Dedifferentiated amniotic fluid mesenchymal stem cell (primary cell): Measurements from ENCODE around the gene NUDT21.
"Not testable (repeated sequence)": the region's sequence is repeated elsewhere in the genome, so short reads cannot be mapped to it uniquely, and the experiment has no call there.

Experiments used
- DNase-seq: peaks from one replicate; pipeline ENCODE4 v3.0.0-alpha.2; 2016; ENCODE audit errors: extremely low spot score

Gene NUDT21

DNA sequence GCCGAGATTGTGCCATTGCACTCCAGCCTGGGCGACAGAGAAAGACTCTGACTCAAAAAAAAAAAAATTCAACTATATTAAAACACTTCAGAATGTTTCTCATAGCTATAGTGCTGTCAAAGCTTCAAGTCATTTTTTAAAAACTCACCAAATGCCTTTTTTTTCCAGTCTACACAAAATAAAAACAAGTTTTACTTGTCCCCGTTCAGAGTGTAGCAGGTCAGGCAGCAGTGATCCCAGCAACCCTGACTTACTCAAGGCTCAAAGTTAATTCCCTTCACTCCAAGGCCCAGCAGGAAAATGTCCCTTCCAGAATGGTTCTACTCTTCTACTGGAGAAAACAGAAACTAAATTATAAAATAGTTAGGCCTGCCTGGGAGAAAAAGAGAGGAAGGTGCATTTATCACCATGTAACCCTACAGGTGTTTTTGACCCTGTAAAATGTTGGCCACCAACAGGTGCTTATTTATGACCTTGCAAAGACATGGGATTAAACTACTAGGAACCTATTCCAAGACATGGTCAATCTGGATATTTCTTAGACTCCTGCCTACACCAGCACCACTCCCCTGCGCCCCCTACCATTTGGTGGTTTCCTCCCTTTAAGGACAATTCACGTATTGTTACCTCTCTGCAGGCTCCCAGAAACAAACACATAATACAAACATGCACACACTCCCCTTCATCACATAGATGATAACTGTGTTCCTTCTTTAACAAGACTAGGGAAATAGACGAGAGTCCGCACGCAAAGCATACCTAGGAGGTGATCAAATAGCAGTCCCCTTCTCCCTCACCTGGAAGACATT is 31.2 kb downstream of the NUDT21 start:
- no peak for DNase-seq

GRCh38 chr16:56417138-56417537 is 34.0 kb downstream of the NUDT21 start:
- no peak for DNase-seq

DNA sequence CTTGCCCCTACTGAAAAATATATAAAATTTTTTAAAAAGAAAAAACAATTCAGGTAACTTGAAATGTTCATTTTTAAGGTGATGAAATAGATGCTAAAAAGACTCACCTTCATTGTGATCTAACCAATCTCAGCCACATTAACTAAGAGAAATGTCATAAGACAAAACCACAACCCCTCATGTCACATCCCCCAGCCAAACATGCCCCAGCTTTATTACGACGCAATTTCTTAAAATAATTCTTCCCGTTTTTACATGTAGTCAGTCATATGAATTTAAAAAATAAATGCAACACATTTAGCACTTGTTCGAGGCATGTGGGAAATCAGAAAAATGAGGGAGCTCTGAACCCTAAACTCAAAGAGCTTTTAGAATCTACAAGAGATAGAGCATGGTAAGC is 35.3 kb downstream of the NUDT21 start:
- DNase-seq: no peak

DNA sequence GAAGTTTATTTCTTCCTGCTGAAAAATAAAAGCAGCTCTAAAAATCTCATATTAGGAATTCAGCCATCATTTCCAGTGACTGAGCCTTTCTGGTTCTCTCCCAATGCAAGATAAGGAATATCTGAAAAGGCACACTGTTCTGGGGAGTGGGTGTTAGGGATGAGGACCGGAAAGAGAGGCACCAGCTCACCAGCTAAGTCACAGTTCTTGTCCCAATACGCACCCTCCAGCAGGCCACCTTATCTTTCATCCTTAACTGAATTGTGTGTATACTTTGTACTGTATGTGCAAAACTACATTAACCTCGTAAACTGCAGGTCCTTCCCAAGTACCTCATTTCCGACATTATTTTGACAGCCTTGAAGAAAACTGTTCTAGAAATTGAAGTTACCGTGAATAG is 36.8 kb downstream of the NUDT21 start:
- DNase-seq: no peak

DNA sequence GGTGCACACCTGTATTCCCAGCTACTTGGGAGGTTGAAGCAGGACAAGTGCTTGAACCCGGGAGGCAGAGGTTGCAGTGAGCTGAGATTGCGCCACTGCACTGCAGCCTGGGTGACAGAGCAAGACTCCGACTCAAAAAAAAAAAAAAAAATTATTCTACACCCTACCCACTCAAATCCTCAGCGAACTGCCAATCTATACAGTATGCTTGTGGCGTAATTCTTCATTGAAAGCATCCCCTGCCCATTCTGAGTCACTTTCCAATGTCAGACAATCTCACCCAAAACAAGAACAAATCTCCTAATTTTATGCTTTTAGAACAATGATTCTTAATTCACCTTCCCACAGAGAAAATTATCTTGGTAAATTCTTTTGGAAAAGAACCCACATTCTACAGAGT is 37.8 kb downstream of the NUDT21 start:
- DNase-seq: no peak

- DNase-seq: no peak
These were observed 39.5 kb downstream of the NUDT21 start for GRCh38 chr16:56411624-56412023.

DNA sequence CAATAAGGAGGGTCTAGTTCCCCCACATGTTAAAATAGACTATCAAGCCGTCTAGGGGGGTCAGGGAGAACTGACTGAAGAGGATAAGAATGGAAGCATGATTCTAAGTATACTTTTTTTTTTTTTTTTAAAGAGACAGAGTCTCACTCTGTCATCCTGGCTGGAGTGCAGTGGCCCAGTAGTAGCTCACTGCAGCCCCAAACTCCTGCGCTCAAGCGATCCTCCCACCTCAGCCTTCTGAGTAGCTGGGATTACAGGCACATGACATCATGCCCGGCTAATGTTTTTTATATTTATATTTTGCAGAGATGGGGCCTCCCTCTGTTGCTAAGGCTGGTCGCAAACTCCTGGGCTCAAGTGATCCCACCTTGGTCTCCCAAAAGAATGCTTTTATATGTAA is 40.0 kb downstream of the NUDT21 start:
- DNase-seq: no peak

DNA sequence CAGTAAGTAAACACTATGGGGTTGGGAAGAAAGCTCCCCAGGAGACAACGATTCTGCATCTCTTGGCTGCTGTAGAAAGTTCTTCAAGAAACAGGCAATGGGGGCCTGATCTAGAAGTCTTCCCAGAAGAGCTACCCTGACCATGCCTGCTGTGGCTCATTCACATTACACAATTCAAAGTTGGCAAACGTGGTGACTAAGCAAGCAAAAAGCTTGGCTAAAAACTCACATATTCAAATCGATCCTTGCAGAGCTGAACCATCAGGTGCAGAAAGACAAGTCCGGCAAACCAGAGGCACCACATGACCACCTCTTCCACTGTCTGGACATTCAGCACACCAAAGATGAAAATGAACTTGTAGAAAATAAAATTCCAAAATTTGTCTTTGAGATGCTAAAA is 41.9 kb downstream of the NUDT21 start:
- DNase-seq: no peak

DNA sequence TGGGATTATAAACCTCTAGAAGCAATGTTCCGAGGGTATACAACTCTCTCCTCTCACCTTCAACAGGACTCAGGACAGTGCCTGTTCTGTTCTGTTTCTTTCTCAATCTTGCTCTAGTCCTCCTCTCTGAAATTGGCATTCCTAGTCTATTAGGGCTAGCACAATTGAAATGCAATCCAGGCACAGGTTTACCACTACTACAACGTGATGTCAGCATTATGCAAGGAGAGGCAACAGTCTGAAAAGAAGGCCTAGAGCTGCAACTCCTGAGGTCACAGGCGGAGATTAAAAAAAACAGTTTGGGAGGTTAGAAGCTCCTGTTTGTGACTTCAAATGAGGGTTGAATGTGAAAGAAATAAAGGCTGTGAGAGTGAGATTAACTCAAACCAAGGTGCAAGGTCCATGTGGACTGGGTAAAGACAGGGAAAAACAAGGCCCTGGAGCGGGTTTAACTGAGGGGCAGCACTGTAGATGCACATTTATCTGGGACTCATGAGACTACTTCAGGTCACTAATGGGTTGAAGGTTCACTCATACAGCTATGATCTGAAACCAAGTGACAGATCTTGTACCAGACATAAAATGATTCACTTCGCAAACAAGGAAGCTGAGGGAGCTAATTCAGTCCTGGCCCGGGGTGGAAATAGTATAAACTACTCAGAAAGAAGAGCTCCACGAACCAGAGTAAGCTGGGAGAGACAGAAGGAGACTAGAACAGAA is 42.6 kb downstream of the NUDT21 start:
- no peak for DNase-seq

GRCh38 chr16:56405977-56406672 is 45.0 kb downstream of the NUDT21 start:
- no peak for DNase-seq

GRCh38 chr16:56401482-56401881 is 49.6 kb downstream of the NUDT21 start:
- DNase-seq: no peak

DNA sequence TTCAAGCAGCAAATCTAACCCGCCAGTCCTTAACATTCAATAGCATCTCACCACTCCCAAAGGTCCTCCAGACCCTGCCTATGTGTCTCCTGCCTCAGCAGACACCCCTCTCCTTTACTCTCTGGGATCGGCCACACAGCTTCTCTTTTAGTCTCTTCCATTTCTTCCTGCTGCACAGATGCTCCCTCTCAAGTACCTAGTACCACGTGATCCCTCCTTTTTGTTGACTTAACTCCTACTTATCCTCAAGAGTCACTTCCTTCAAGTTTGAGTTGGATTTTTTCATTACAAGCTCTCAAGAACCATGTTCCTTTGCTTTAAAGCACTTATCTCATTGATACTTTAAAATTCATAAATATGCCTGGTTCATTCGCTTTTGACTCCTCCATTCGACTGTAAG is 50.7 kb downstream of the NUDT21 start:
- DNase-seq: no peak

GRCh38 chr16:56399486-56399885 is 51.6 kb downstream of the NUDT21 start:
- DNase-seq: no peak

DNA sequence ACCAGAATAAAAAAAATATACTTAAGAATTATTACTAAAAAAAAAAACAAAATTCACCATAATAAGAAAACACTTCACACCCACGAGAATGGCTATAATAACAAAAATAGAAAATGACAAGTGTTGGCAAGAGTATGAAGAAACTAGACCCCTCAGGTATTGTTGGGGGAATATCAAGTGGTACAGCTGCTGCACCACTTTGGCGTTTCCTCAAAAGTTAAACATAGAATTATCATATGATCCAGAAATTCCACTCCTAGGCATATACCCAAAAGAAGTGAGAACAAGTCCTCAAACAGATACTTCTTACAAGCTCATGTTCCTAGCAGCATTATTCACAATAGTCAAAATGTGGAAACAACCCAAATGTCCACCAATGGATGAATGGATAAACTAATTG is 52.1 kb downstream of the NUDT21 start:
- DNase-seq: no peak

GRCh38 chr16:56396724-56397123 is 54.4 kb downstream of the NUDT21 start:
- not testable (repeated sequence) for DNase-seq

- DNase-seq: peak; percentile 38
These were observed 61.6 kb downstream of the NUDT21 start for GRCh38 chr16:56389554-56389953.

- DNase-seq: no peak
These were observed 62.9 kb downstream of the NUDT21 start for GRCh38 chr16:56388209-56388608.

- DNase-seq: no peak
These were observed 63.7 kb downstream of the NUDT21 start for GRCh38 chr16:56387396-56387795.

GRCh38 chr16:56384074-56384721 is 66.9 kb downstream of the NUDT21 start:
- no peak for DNase-seq

DNA sequence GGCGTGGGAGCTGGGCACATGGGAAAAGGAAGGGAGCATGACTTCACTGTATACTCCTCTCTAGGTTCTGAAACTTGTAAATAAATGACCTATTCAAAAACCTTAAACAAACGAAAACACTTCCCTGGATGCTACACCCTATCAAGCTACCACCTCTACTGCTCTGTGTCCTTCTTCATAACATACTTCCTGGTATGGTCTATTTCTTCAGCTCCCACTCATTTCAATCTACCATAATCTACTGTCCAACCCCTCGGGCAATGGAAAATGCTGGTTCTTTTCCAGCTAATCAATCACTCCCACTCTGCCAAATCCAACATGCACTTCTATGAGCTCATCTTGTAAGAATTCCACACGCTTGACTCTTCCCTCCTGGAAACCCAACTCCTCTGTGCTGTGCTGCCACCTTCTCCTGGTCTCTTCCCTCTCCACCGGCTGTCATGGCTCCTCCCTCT is 68.2 kb downstream of the NUDT21 start:
- no peak for DNase-seq

DNA sequence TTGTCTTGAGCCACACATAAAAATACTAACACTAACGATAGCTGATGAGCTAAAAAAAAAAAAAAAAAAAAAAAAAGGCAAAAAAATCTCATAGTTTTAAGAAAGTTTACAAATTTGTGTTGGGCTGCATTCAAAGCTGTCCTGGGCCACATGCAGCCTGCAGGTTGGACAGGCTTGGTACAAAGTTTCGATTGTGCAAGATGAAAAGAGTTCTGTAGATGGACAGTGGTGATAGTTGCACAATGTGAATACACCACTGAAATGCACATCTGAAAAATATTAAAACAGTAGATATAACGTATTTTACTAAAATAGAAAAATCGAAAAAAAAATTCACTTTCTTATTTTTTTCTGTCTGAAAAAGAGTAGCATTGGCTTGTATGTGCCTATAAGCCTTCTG is 68.7 kb downstream of the NUDT21 start:
- no peak for DNase-seq
